Liver (tissue), 9 donors: ENCODE measurements around the gene CXCL14. TPM values are rescaled to one million over a fixed set of nuclear protein-coding genes. Genes with fewer than 3 reads are reported as not detected.

Source experiments
- DNase-seq: peaks from one replicate; pipeline ENCODE4 v3.0.0-alpha.2; 2017; ENCODE audit warnings: low spot score
- H3K27ac ChIP-seq, 2 donors: one replicate each; pipeline ENCODE4 v1.7.0; 2013; ENCODE audit warnings: inconsistent platforms in 2 of 2, low read length in 2 of 2, control low read depth in 1 of 2, low read depth in 1 of 2, mild to moderate bottlenecking in 1 of 2
- H3K27me3 ChIP-seq, 4 donors: one replicate each; pipeline versions ENCODE4 v1.6.1 to v1.7.0; 2013; ENCODE audit warnings: low read length in 3 of 4, inconsistent platforms in 1 of 4, mild to moderate bottlenecking in 1 of 4, moderate library complexity in 1 of 4; ENCODE audit not compliant: control insufficient read depth in 4 of 4, insufficient read depth in 4 of 4
- H3K36me3 ChIP-seq, 4 donors: one replicate each; pipeline versions ENCODE4 v1.6.1 to v1.7.0; 2013; ENCODE audit warnings: low read length in 3 of 4, mild to moderate bottlenecking in 3 of 4, low read depth in 1 of 4, moderate library complexity in 1 of 4; ENCODE audit not compliant: control insufficient read depth in 4 of 4, insufficient read depth in 3 of 4
- H3K4me1 ChIP-seq, 4 donors: one replicate each; pipeline versions ENCODE4 v1.6.1 to v1.7.0; 2013; ENCODE audit warnings: low read length in 3 of 4, mild to moderate bottlenecking in 3 of 4, moderate library complexity in 1 of 4; ENCODE audit not compliant: control insufficient read depth in 4 of 4, insufficient read depth in 4 of 4
- H3K4me3 ChIP-seq, 3 donors: one replicate each; pipeline versions ENCODE4 v1.6.1 to v1.7.0; 2013; ENCODE audit warnings: low read length in 3 of 3, control low read depth in 1 of 3, low read depth in 1 of 3, mild to moderate bottlenecking in 1 of 3
- H3K9ac ChIP-seq, 2 donors: one replicate each; pipeline ENCODE4 v1.7.0; 2013; ENCODE audit warnings: low read length in 2 of 2, mild to moderate bottlenecking in 2 of 2, moderate library complexity in 2 of 2, control low read depth in 1 of 2, low read depth in 1 of 2
- H3K9me3 ChIP-seq, 4 donors: one replicate each; pipeline versions ENCODE4 v1.6.1 to v1.7.0; 2013; ENCODE audit warnings: low read length in 3 of 4; ENCODE audit not compliant: control insufficient read depth in 4 of 4
- EGR1 ChIP-seq, 2 donors: IDR thresholded peaks; 2 replicates each; pipeline ENCODE4 v1.6.1; 2016 to 2018; ENCODE audit warnings: antibody characterized with exemption in 2 of 2, low read depth in 2 of 2
- FOXA1 ChIP-seq: IDR thresholded peaks from 2 replicates; pipeline ENCODE4 v1.6.1; 2016; ENCODE audit warnings: antibody characterized with exemption
- FOXA2 ChIP-seq: IDR thresholded peaks from 2 replicates; pipeline ENCODE4 v1.6.1; 2016; ENCODE audit warnings: antibody characterized with exemption
- GABPA ChIP-seq, 2 donors: IDR thresholded peaks in 1 of 2; conservative IDR thresholded peaks in 1 of 2; 2 replicates each; pipeline ENCODE4 v1.6.1; 2016; ENCODE audit warnings: antibody characterized with exemption in 2 of 2, mild to moderate bottlenecking in 1 of 2, moderate library complexity in 1 of 2
- HNF4G ChIP-seq: IDR thresholded peaks from 2 replicates; pipeline ENCODE4 v1.6.1; 2016; ENCODE audit warnings: antibody characterized with exemption
- JUND ChIP-seq, 2 donors: IDR thresholded peaks; 2 replicates each; pipeline ENCODE4 v1.6.1; 2016; ENCODE audit warnings: antibody characterized with exemption in 2 of 2
- NR2F2 ChIP-seq: IDR thresholded peaks from 2 replicates; pipeline ENCODE4 v1.6.1; 2016; ENCODE audit warnings: antibody characterized with exemption
- RAD21 ChIP-seq, 2 donors: IDR thresholded peaks; 2 replicates each; pipeline ENCODE4 v1.6.1; 2016; ENCODE audit warnings: antibody characterized with exemption in 2 of 2, mild to moderate bottlenecking in 2 of 2
- SP1 ChIP-seq: IDR thresholded peaks from 2 replicates; pipeline ENCODE4 v1.6.1; 2018; ENCODE audit warnings: antibody characterized with exemption, mild to moderate bottlenecking
- TAF1 ChIP-seq: conservative IDR thresholded peaks from 2 replicates; pipeline ENCODE4 v1.6.1; 2016; ENCODE audit warnings: antibody characterized with exemption, mild to moderate bottlenecking
- YY1 ChIP-seq: IDR thresholded peaks from 2 replicates; pipeline ENCODE4 v1.6.1; 2016; ENCODE audit warnings: antibody characterized with exemption, mild to moderate bottlenecking
- WGBS: extraction: QIAGEN DNeasy Blood & Tissue Kit; methylation state at CpG from one replicate; pipeline ENCODE4 v1.1.7; 2013; 5-methylcytosine and 5-hydroxymethylcytosine counted together
- polyA plus RNA-seq, 2 donors: library from polyadenylated mRNA; stranded (reverse) in 1 of 2; unstranded in 1 of 2; fragments of 200-250 nt in 1 of 2; fragments of >200 nt in 1 of 2; fragmentation: Nextera tagmentation in 1 of 2; extraction: Ambion mirVana in 1 of 2; gene quantifications; one replicate each; pipeline versions ENCODE4 v1.2.1 to v1.2.3, GENCODE V29; 2013 to 2015
- total RNA-seq, 2 donors: library from RNA; depleted of rRNA; stranded (reverse); fragments of >200 nt; gene quantifications; one replicate each; pipeline ENCODE4 v1.2.3, GENCODE V29; 2014
- TF ChIP-seq, protein P1 (sequence below): IDR thresholded peaks from 2 replicates; pipeline ENCODE4 v1.6.1; 2016; ENCODE audit warnings: antibody characterized with exemption, mild to moderate bottlenecking
- TF ChIP-seq, protein P2 (sequence below): IDR thresholded peaks from 2 replicates; pipeline ENCODE4 v1.6.1; 2016; ENCODE audit warnings: antibody characterized with exemption
- TF ChIP-seq, protein P3 (sequence below): IDR thresholded peaks from 2 replicates; pipeline ENCODE4 v1.6.1; 2016; ENCODE audit warnings: antibody characterized with exemption
- TF ChIP-seq, protein P4 (sequence below): fragments of 150-350 bp; IDR thresholded peaks from 2 replicates; pipeline ENCODE4 v1.5.1; 2017; ENCODE audit warnings: improper control_type of control experiment, low read depth, low read length; ENCODE audit not compliant: missing input control
- TF ChIP-seq, protein P5 (sequence below): IDR thresholded peaks from 2 replicates; pipeline ENCODE4 v1.6.1; 2016; ENCODE audit warnings: antibody characterized with exemption
- donor health status: healthy.
- donor health status: healthy.
- donor health status: healthy.
- donor health status: healthy.
- donor health status: healthy.

Gene CXCL14
- total and polyA plus RNA-seq, 4 donors = 2.7 to 13.7 (median 8.3) TPM

DNA sequence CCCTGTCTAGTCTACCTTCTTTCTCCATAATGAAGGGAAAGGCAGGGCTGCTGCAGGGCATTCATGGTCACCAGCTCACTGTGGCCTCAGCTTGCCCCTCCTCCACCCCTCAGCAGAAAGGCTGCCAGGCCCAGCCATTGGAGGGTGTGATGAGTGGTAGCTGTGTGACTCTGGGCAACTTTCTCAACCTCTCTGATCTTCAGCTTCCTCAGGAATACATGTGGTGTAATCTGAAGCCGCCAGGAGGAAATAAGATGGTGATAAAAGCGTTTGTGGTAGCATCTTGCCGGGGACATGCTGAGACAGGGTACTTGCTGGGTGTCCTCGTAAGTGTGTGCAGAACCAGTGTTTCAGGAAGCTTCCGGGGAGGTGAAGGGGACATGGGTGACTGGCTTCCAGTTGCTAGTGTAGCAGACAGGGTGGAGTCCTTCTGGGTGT lies 9.8 kb downstream of the CXCL14 start (continued):
- TF ChIP-seq, protein P1, sequence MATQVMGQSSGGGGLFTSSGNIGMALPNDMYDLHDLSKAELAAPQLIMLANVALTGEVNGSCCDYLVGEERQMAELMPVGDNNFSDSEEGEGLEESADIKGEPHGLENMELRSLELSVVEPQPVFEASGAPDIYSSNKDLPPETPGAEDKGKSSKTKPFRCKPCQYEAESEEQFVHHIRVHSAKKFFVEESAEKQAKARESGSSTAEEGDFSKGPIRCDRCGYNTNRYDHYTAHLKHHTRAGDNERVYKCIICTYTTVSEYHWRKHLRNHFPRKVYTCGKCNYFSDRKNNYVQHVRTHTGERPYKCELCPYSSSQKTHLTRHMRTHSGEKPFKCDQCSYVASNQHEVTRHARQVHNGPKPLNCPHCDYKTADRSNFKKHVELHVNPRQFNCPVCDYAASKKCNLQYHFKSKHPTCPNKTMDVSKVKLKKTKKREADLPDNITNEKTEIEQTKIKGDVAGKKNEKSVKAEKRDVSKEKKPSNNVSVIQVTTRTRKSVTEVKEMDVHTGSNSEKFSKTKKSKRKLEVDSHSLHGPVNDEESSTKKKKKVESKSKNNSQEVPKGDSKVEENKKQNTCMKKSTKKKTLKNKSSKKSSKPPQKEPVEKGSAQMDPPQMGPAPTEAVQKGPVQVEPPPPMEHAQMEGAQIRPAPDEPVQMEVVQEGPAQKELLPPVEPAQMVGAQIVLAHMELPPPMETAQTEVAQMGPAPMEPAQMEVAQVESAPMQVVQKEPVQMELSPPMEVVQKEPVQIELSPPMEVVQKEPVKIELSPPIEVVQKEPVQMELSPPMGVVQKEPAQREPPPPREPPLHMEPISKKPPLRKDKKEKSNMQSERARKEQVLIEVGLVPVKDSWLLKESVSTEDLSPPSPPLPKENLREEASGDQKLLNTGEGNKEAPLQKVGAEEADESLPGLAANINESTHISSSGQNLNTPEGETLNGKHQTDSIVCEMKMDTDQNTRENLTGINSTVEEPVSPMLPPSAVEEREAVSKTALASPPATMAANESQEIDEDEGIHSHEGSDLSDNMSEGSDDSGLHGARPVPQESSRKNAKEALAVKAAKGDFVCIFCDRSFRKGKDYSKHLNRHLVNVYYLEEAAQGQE = no peak
- TF ChIP-seq FOXA1 (no peak), EGR1 (IDR thresholded peaks at IDR 0.05; ENCODE audit: low read depth in 2 of 2) (no peak), SP1 (no peak), YY1 (no peak)

DNA sequence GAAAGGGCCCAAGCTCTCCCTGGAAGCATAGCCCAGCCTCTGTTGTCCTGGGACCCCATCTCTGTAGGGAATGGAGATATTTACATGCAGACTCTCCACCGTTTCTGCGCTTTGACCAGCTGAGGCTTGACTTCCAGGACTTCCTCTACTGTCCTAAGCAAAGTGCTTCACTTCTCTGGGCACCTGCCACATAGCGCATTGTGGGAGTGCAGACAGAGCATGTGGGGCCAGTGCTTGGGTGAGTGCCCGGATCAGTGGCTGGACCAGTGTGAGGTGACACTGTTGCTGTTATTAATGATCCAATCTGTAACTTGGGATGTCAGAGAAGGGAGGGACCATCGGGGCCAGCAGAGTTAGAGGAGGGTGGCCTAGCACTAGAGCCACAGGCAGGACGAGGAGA lies 10.5 kb downstream of the CXCL14 start:
- TF ChIP-seq YY1 (no peak), RAD21 (IDR thresholded peaks at IDR 0.05) (no peak), FOXA2 (no peak), JUND (IDR thresholded peaks at IDR 0.05) (no peak), SP1 (no peak), HNF4G (no peak), NR2F2 (no peak), GABPA (IDR thresholded peaks at IDR 0.05 in 1 of 2, conservative IDR thresholded peaks at IDR 0.05 in 1 of 2) (no peak), TAF1 (no peak)
- TF ChIP-seq, protein P2, sequence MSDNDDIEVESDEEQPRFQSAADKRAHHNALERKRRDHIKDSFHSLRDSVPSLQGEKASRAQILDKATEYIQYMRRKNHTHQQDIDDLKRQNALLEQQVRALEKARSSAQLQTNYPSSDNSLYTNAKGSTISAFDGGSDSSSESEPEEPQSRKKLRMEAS = no peak
- TF ChIP-seq, protein P1 = no peak
- TF ChIP-seq, protein P3, sequence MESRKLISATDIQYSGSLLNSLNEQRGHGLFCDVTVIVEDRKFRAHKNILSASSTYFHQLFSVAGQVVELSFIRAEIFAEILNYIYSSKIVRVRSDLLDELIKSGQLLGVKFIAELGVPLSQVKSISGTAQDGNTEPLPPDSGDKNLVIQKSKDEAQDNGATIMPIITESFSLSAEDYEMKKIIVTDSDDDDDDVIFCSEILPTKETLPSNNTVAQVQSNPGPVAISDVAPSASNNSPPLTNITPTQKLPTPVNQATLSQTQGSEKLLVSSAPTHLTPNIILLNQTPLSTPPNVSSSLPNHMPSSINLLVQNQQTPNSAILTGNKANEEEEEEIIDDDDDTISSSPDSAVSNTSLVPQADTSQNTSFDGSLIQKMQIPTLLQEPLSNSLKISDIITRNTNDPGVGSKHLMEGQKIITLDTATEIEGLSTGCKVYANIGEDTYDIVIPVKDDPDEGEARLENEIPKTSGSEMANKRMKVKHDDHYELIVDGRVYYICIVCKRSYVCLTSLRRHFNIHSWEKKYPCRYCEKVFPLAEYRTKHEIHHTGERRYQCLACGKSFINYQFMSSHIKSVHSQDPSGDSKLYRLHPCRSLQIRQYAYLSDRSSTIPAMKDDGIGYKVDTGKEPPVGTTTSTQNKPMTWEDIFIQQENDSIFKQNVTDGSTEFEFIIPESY = no peak
- TF ChIP-seq, protein P4, sequence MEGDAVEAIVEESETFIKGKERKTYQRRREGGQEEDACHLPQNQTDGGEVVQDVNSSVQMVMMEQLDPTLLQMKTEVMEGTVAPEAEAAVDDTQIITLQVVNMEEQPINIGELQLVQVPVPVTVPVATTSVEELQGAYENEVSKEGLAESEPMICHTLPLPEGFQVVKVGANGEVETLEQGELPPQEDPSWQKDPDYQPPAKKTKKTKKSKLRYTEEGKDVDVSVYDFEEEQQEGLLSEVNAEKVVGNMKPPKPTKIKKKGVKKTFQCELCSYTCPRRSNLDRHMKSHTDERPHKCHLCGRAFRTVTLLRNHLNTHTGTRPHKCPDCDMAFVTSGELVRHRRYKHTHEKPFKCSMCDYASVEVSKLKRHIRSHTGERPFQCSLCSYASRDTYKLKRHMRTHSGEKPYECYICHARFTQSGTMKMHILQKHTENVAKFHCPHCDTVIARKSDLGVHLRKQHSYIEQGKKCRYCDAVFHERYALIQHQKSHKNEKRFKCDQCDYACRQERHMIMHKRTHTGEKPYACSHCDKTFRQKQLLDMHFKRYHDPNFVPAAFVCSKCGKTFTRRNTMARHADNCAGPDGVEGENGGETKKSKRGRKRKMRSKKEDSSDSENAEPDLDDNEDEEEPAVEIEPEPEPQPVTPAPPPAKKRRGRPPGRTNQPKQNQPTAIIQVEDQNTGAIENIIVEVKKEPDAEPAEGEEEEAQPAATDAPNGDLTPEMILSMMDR = no peak
- TF ChIP-seq, protein P5, sequence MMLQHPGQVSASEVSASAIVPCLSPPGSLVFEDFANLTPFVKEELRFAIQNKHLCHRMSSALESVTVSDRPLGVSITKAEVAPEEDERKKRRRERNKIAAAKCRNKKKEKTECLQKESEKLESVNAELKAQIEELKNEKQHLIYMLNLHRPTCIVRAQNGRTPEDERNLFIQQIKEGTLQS = no peak
- DNase-seq = no peak
- WGBS = 82% methylated on average over 6 of the region's 6 CpGs
- Histone ChIP-seq H3K27ac (no peak overlapping the region), H3K9me3 (no peaks in the 10 kb centered on the region), H3K4me3 (no peak overlapping the region), H3K4me1 (peaks cover 0 to 4% (median 0%) of the 10 kb centered on the region in 4 donors), H3K27me3 (peaks cover 0 to 2% (median 0%) of the 10 kb centered on the region in 4 donors), H3K36me3 (no peaks in the 10 kb centered on the region), H3K9ac (no peak overlapping the region)
